ENCODE data around the gene RHPN2. TPM values are rescaled to one million over a fixed set of nuclear protein-coding genes. Genes with fewer than 3 reads are reported as not detected.

RHPN2 gene
- total and polyA plus RNA-seq, 2 experiments from 2014 or later = 15.7 to 29.6 TPM

DNA sequence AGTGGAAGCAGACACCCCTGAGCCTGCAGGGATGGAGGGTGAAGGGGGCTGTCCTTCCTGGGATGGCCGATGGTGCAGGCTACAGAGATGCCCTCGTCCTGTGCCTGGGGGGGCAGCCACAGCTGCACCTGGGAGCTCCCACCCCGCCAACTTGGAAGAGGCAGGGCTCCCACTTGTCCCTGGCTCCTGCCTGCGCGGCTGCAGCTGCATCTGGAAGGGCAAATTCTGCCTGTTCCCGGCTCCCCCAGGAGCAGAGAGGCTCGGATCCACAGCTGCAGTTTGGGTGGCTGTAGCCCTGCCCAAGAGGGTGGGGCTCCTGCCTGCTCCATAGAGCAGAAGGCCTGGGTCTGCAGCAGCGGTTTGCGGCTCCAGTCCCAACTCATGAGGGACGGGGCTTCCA lies 95.1 kb downstream of the RHPN2 start:
- no peaks in the 10 kb centered on the region for H3K36me3 ChIP-seq (ENCODE audit: insufficient read depth)
- H3K9me2 ChIP-seq (ENCODE audit: insufficient read depth) = no peaks in the 10 kb centered on the region
- H3F3A ChIP-seq (replicated peaks; ENCODE audit: low read depth) = no peaks in the 10 kb centered on the region
- H3K27ac ChIP-seq (ENCODE audit: low read depth) = no peak overlapping the region
- no peaks in the 10 kb centered on the region for H3K4me1 ChIP-seq (ENCODE audit: insufficient read depth)
- peaks cover 10% of the 10 kb centered on the region for H3K27me3 Mint-ChIP-seq (ENCODE audit: insufficient read depth, low read depth, poor library complexity)
- no peak overlapping the region for H3K4me3 Mint-ChIP-seq
- no peak overlapping the region for H3K4me3 ChIP-seq
- TF ChIP-seq ZNF331 (CRISPR knock-in tag; IDR thresholded peaks at IDR 0.05; ENCODE audit: low read depth) (no peak), EZH2phosphoT487 (IDR thresholded peaks at IDR 0.05; ENCODE audit: unreplicated experiment) (no peak), EZH2 (IDR thresholded peaks at IDR 0.05; ENCODE audit: low read depth, unreplicated experiment) (no peak)
- TF ChIP-seq, protein P1, sequence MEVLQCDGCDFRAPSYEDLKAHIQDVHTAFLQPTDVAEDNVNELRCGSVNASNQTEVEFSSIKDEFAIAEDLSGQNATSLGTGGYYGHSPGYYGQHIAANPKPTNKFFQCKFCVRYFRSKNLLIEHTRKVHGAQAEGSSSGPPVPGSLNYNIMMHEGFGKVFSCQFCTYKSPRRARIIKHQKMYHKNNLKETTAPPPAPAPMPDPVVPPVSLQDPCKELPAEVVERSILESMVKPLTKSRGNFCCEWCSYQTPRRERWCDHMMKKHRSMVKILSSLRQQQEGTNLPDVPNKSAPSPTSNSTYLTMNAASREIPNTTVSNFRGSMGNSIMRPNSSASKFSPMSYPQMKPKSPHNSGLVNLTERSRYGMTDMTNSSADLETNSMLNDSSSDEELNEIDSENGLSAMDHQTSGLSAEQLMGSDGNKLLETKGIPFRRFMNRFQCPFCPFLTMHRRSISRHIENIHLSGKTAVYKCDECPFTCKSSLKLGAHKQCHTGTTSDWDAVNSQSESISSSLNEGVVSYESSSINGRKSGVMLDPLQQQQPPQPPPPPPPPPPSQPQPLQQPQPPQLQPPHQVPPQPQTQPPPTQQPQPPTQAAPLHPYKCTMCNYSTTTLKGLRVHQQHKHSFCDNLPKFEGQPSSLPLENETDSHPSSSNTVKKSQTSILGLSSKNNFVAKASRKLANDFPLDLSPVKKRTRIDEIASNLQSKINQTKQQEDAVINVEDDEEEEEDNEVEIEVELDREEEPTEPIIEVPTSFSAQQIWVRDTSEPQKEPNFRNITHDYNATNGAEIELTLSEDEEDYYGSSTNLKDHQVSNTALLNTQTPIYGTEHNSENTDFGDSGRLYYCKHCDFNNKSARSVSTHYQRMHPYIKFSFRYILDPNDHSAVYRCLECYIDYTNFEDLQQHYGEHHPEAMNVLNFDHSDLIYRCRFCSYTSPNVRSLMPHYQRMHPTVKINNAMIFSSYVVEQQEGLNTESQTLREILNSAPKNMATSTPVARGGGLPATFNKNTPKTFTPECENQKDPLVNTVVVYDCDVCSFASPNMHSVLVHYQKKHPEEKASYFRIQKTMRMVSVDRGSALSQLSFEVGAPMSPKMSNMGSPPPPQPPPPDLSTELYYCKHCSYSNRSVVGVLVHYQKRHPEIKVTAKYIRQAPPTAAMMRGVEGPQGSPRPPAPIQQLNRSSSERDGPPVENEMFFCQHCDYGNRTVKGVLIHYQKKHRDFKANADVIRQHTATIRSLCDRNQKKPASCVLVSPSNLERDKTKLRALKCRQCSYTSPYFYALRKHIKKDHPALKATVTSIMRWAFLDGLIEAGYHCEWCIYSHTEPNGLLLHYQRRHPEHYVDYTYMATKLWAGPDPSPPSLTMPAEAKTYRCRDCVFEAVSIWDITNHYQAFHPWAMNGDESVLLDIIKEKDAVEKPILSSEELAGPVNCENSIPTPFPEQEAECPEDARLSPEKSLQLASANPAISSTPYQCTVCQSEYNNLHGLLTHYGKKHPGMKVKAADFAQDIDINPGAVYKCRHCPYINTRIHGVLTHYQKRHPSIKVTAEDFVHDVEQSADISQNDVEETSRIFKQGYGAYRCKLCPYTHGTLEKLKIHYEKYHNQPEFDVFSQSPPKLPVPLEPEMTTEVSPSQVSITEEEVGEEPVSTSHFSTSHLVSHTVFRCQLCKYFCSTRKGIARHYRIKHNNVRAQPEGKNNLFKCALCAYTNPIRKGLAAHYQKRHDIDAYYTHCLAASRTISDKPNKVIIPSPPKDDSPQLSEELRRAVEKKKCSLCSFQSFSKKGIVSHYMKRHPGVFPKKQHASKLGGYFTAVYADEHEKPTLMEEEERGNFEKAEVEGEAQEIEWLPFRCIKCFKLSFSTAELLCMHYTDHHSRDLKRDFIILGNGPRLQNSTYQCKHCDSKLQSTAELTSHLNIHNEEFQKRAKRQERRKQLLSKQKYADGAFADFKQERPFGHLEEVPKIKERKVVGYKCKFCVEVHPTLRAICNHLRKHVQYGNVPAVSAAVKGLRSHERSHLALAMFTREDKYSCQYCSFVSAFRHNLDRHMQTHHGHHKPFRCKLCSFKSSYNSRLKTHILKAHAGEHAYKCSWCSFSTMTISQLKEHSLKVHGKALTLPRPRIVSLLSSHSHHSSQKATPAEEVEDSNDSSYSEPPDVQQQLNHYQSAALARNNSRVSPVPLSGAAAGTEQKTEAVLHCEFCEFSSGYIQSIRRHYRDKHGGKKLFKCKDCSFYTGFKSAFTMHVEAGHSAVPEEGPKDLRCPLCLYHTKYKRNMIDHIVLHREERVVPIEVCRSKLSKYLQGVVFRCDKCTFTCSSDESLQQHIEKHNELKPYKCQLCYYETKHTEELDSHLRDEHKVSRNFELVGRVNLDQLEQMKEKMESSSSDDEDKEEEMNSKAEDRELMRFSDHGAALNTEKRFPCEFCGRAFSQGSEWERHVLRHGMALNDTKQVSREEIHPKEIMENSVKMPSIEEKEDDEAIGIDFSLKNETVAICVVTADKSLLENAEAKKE (CRISPR knock-in tag; IDR thresholded peaks at IDR 0.05) = no peak
- TF ChIP-seq, protein P2, sequence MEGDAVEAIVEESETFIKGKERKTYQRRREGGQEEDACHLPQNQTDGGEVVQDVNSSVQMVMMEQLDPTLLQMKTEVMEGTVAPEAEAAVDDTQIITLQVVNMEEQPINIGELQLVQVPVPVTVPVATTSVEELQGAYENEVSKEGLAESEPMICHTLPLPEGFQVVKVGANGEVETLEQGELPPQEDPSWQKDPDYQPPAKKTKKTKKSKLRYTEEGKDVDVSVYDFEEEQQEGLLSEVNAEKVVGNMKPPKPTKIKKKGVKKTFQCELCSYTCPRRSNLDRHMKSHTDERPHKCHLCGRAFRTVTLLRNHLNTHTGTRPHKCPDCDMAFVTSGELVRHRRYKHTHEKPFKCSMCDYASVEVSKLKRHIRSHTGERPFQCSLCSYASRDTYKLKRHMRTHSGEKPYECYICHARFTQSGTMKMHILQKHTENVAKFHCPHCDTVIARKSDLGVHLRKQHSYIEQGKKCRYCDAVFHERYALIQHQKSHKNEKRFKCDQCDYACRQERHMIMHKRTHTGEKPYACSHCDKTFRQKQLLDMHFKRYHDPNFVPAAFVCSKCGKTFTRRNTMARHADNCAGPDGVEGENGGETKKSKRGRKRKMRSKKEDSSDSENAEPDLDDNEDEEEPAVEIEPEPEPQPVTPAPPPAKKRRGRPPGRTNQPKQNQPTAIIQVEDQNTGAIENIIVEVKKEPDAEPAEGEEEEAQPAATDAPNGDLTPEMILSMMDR (conservative IDR thresholded peaks at IDR 0.05; ENCODE audit: low read depth in 2 of 2) = no peak
- TF ChIP-seq, protein P3, sequence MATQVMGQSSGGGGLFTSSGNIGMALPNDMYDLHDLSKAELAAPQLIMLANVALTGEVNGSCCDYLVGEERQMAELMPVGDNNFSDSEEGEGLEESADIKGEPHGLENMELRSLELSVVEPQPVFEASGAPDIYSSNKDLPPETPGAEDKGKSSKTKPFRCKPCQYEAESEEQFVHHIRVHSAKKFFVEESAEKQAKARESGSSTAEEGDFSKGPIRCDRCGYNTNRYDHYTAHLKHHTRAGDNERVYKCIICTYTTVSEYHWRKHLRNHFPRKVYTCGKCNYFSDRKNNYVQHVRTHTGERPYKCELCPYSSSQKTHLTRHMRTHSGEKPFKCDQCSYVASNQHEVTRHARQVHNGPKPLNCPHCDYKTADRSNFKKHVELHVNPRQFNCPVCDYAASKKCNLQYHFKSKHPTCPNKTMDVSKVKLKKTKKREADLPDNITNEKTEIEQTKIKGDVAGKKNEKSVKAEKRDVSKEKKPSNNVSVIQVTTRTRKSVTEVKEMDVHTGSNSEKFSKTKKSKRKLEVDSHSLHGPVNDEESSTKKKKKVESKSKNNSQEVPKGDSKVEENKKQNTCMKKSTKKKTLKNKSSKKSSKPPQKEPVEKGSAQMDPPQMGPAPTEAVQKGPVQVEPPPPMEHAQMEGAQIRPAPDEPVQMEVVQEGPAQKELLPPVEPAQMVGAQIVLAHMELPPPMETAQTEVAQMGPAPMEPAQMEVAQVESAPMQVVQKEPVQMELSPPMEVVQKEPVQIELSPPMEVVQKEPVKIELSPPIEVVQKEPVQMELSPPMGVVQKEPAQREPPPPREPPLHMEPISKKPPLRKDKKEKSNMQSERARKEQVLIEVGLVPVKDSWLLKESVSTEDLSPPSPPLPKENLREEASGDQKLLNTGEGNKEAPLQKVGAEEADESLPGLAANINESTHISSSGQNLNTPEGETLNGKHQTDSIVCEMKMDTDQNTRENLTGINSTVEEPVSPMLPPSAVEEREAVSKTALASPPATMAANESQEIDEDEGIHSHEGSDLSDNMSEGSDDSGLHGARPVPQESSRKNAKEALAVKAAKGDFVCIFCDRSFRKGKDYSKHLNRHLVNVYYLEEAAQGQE (IDR thresholded peaks at IDR 0.05; ENCODE audit: unreplicated experiment) = no peak
- peaks cover 15% of the 10 kb centered on the region for H3K79me2 ChIP-seq (replicated peaks; ENCODE audit: insufficient read depth)
- DNase-seq (ENCODE audit: low spot score) (no peak), ATAC-seq (no peak)
- no peaks in the 10 kb centered on the region for H3K27me3 ChIP-seq (ENCODE audit: insufficient read depth)
- H4K20me1 ChIP-seq (replicated peaks; ENCODE audit: insufficient read depth) = 0 out of 2 replicates have a peak, but pooled peaks cover 4% of the 10 kb centered on the region
- peaks cover 14% of the 10 kb centered on the region for H3K36me3 Mint-ChIP-seq (ENCODE audit: low read depth)
- H3K27ac Mint-ChIP-seq = no peak overlapping the region
- H3K9me3 Mint-ChIP-seq = no peaks in the 10 kb centered on the region
- H2AFZ ChIP-seq = no peak overlapping the region
- no peak overlapping the region for H3K4me2 ChIP-seq
- no peaks in the 10 kb centered on the region for H3K4me1 Mint-ChIP-seq
